NCI-H2081 treated with DMSO at 0.1 percent for 48 hours (cell line): ENCODE results near the gene TNFAIP3.

Experiments used
- DNase-seq: peaks from one replicate; lab custom pipeline; 2025; lab: John Stamatoyannopoulos, UW

Gene TNFAIP3

GRCh38 chr6:137903274-137903932 is 36.3 kb downstream of the TNFAIP3 start:
- DNase-seq: no peak

GRCh38 chr6:137903933-137904821 is 37.1 kb downstream of the TNFAIP3 start:
- no peak for DNase-seq

- DNase-seq: no peak
Measured at GRCh38 chr6:137904822-137905617, 38.0 kb downstream of the TNFAIP3 start.

GRCh38 chr6:137906020-137906472 is 39.0 kb downstream of the TNFAIP3 start:
- DNase-seq: no peak

GRCh38 chr6:137907170-137907569 is 40.1 kb downstream of the TNFAIP3 start:
- no peak for DNase-seq

- DNase-seq: no peak
Measured at GRCh38 chr6:137909533-137909932, 42.5 kb downstream of the TNFAIP3 start.

GRCh38 chr6:137910424-137910834 is 43.4 kb downstream of the TNFAIP3 start:
- DNase-seq: no peak

GRCh38 chr6:137910843-137911456 is 43.9 kb downstream of the TNFAIP3 start:
- no peak for DNase-seq

GRCh38 chr6:137911675-137912191 is 44.7 kb downstream of the TNFAIP3 start:
- DNase-seq: no peak

- no peak for DNase-seq
Measured at GRCh38 chr6:137912813-137913212, 45.8 kb downstream of the TNFAIP3 start.

- DNase-seq: no peak
Measured at GRCh38 chr6:137913434-137913833, 46.4 kb downstream of the TNFAIP3 start.

GRCh38 chr6:137913996-137914529 is 47.0 kb downstream of the TNFAIP3 start:
- DNase-seq: no peak

GRCh38 chr6:137914530-137915193 is 47.6 kb downstream of the TNFAIP3 start:
- no peak for DNase-seq

GRCh38 chr6:137915790-137916189 is 48.7 kb downstream of the TNFAIP3 start:
- no peak for DNase-seq

GRCh38 chr6:137917551-137918325 is 50.7 kb downstream of the TNFAIP3 start:
- DNase-seq: no peak

GRCh38 chr6:137919502-137919823 is 52.4 kb downstream of the TNFAIP3 start:
- no peak for DNase-seq

- no peak for DNase-seq
Measured at GRCh38 chr6:137919837-137920730, 53.0 kb downstream of the TNFAIP3 start.

- DNase-seq: no peak
Measured at GRCh38 chr6:137921823-137922222, 54.8 kb downstream of the TNFAIP3 start.
